Activated CD4-positive, CD25-positive, alpha-beta regulatory T cell treated with anti-CD3 and anti-CD28 coated beads, Interleukin-2, amount 50 U/mL, for 72 hours (primary cell): ENCODE data around the gene VPS51.

Experiments used
- DNase-seq: peaks from one replicate; pipeline ENCODE4 v3.0.0; 2021

The VPS51 gene

DNA sequence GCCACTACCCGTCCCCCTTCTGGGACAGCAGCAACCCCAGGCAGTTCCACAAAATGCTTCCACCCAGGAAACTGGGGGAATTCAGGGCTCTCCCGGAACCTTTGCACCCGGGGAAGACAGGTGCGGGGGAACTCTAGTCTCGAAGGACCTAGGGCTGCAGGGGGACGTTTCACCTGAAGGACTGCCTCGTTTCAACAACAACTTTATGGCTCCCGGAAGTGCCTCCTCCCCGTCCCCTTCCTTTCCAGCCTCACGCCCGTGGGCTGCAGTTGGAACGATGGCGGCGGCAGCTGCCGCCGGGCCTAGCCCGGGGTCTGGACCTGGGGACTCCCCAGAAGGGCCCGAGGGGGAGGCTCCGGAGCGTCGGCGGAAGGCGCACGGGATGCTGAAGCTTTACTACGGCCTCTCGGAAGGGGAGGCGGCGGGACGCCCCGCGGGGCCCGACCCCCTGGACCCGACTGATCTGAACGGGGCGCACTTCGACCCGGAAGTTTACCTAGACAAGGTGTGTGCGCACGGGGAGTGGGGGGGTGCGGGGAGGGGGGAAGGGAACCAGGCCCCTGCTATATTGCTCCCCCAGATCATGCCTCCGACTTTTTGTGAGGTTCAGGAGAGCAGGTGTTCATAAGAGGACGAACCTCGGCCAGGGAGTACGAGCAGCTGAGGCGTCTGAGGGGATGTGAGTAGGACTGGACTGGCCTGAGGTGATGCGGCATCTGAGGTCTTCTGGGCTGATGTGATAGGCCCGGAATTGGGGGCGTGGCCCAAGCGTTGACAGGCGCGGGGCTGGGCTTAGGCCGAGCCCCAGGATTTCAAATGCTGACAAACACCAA, at the start of gene VPS51:
TSS of gene VPS51 (plus strand) at position 241 of the 833 bp plus-strand sequence. CDS start at position 278, 37 bp downstream.
- peak; percentile 85 for DNase-seq

DNA sequence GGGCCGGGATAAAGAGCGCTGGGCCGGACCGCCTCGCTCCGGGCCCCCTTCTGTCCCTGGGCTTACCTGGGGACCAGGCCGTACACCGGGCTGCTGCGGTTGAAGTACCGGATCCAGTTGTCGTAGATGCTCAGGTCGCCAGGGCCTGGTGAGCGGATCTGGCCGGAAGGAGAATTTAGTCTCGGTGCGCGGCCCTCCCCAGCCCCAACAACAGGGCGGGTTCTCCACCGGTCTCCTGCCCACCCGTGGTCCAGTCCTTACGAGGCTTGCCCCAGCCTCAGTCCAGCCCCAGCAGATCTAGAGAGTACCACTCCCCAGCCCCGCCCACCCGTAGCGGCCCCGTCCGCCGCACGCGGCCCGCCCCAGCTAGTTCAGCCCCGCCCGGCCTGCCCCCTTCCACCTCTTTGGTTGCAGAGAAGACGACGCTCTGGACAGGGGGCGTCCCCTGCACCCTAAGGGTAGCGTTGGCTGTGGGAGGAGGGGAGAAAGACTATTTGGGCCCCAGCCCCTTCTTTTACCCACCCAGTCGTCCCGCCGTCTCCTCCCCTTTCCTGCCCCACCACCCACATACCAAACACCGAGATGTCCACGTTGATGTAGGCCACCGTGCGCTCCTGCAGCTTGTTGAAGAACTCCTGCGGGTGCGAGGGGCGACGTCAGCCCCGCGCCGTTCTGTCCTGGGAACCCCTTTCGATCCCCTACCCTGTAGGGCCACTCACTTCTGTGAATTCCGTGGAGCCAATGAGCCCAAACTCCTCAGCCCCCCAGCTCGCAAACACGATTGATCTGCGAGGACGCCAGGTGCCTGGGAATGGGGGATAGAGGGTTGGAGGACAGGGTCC, 48.2 kb upstream of the VPS51 start:
- DNase-seq = peak; percentile 43

DNA sequence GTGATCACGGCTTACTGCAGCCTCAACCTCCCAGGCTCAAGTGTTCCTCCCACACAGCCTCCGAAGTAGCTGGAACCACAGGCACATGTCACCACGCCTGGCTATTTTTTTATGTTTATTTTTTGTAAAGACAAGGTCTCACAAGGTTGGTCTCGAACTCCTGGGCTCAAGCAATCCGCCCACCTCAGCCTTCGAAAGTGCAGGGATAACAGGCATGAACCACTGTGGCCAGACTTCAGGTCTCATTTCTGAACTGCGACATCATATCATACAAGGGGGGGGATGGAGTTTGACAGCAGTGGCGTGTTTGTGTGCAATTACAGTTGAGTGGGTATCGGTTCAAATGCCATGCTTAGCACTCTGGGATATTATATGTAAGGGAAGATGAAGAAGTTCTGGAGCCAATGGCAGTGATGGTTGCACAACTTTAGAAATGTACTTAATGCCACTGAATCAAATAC, 44.6 kb upstream of the VPS51 start:
- DNase-seq = no peak

DNA sequence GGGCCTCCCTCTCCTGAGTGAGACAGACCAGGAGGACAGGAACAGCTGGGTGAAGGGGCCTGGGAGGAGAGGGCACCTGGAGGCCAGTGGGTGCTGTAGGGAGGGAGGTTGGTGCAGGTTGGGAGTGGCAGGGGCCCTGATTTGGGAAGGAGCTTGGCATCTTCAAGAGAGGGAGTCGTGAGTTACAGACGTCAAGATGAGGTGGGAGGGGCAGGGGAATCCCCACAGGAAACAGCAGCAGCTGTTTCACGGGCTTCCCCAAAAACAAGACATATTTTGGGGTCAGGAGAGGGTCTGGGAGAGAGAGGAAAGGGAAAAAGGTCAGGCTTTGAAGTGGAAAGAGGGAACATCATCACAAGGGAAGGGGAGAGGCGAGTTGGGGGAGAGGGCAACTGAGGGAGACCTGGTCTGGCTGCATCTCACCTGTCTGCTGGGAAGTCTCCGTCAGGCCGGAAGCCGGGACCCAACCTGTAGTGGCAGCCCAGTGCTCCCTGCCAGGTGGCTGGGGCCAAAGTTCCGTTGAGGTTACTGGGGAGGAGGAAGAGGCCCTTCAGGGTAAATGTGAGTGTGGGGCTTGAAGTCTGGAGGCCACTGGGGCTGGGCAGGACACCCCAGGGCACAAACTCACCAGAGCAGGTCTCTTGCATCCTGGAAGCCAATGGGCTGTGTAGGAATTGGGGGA, 42.0 kb upstream of the VPS51 start:
- DNase-seq = no peak

DNA sequence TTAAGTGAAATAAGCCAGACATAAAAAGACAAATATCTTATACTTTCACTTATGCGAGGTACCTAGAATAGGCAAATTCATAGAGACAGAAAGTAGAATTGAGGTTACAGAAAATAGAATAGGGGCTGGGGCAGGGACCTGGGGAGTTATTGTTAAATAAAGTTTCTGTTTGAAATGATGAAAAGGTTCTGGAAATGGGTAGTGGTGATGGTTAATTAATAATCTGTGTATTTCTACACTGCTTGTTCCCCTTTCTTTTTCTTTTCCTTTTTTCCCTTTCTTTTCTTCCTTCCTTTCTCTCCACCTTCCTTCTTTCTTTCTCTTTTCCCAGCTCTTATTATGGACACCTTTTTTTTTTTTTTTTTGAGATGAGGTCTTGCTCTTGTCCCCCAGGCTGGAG, 40.5 kb upstream of the VPS51 start:
- DNase-seq = no peak

DNA sequence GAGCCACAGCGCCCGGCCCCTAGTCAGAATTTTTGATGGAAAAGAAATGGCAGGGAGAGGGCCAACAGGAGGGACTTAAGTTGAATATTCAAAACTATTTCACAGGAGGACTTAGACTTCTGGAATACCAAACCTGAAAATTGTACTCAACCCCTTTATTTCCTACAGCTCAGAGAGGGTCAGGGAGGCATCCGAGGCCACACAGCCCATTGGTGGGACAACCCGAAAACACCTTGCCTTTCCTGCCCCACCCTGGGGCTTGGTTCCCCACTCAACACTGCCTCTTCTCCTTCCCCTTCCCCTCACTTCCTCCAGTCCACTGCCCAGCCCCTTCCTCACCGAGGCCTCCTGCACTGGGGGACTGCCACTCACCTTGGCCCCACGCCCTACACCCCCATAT, 39.0 kb upstream of the VPS51 start:
- DNase-seq = no peak

DNA sequence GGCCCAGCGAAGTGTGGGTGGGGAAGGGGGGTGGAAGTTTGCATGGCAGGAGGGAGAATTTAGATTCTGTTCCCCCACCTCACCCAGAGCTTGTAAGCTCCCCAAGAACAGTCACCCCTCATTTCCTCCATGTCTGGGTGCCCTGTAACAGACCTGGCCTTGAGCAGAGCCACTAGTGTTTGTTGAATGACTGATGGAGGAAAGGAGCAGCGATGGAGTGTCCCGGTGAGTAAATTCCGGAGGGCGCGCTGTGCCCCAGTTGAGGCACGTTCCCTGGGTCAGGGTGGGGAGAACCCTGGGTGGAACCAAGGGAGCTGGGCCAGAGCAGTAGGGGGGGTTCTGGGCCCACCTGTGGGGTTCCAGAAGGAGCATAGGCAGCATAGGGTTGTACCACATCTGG, 38.5 kb upstream of the VPS51 start:
- DNase-seq = no peak

DNA sequence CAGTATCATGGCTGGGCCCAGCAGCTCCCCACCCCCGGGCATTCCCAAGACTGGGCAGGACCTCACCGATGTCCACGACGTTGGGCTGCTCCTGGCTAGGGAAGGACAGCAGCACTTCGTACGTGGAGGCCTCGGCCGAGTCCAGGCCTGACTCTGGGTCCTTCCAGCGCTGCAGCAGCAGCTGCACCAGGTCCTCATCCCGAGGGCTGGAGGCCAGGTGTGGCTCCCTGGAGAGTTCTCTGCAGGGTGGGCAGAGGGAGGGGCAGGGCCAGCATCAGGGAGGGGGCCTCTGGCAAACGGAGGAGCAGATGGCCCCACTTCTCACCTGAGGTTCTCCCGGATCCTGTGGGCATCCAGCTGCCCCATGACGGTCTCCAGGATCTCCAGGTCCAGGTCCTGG, 38.0 kb upstream of the VPS51 start:
- DNase-seq = no peak

DNA sequence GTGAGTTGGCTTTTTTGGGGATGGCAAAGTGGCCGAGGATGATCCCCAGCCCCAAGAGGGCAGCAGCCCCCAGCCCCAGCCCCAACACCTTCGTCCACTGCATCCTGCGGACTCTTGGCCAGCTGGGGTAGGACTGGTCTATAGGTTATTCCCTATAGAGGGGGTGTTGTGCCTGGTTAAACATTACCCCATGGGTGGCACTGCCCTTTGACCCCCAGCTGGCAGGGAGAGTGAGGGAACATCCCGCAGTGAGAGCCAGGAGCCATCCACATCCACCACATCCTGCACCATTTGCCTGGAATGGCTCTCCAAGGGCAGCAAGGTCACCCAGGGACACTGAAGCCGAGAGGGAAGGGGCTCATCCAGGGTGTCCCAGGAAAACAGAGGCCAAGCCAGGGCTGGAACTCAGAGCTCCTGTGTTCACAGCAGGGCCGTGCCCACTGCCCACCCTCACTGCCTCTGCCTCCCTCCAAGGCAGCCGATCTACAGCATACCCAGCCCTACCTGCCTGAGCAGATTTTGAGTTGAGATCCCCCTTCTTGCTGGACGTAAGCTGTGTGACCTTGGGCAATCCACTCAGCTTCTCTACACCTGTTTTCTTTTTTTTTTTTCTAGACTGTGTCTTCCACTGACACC, 37.5 kb upstream of the VPS51 start, which contains the start of gene NAALADL1:
TSS of gene NAALADL1 (minus strand) at position 135 of the 636 bp plus-strand sequence. CDS start at position 103, 32 bp downstream.
- DNase-seq = no peak

DNA sequence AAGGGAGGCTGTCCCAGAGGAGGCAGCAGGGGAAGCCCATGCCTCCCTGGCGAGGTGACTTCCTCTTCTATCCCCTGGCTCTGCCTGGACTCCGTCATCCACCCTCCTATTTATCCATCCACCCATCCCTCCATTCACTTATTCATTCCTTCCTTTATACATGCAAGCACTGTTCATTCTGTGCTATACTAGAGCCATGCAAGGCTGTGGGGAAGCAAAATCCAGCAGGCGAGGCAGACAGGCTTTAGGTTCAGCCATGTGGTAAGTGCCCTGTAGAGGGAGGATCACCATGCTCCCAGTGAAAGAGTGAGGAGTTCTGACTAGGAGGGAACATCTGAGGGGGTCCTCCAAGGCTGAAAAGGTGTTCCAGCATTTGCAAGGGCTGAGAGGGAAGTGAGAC, 36.5 kb upstream of the VPS51 start:
- DNase-seq = no peak

DNA sequence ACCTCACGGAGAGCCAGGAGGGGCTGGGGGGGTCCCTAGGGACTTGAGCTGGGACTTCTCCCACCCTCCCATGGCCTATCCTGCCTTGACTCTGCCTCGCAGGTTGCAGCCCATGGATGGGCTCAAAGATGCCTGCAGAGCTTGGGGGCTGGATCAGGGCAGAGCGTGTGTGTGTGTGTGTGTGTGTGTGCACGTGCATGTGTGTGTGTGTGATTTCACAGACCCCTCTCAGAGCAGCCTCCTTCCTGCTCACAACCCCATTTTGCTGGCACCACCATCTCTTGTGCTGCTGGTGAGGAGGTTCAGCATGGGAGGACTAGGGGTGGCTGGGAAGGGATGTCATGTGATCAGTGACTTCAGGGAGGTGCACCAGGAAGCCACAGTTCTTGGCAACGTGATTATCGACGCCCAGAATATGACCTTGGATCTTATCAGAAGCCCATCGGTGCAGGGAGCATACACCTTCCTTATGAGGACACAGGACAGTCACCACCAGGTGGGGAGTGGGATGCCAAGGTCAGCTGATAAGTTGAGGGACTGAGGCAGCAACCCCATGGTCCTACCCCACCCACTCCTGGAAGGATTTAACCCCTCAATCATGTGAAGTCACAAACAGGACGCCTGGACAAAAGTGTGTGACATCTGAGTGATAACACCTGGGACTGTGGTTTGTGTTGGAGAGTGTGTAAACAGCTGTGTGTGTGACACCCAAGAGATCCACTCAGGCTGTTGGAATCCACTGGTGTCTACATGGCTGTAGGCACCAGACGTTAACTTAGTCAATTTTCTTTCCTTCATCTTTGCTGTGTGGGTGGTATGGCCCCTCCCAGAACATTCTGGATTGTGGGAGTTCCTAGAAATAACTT, 35.8 kb upstream of the VPS51 start:
- DNase-seq = no peak

DNA sequence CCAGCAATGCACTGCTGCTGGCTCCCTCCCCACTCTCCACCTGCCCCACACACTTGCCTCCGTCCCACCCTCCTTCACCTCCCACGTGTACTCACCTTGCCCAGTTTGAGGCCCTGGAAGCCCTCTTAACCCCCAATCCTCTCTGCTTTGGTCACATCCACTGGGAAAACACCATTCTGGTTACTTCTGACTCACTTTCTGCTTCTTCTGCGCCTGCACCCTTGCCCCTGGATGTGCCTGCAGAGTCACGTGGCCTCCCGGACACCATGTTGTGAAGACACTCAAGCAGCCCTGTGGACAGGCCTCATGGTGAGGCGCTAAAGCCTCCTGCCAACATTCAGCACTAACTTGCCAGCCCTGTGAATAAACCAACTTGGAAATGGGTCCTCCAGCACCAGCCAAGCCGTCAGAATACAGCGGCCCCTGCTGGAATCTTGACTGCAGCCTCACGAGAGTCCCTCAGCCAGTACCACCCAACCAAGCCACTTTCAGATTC, 35.1 kb upstream of the VPS51 start:
- DNase-seq = no peak

DNA sequence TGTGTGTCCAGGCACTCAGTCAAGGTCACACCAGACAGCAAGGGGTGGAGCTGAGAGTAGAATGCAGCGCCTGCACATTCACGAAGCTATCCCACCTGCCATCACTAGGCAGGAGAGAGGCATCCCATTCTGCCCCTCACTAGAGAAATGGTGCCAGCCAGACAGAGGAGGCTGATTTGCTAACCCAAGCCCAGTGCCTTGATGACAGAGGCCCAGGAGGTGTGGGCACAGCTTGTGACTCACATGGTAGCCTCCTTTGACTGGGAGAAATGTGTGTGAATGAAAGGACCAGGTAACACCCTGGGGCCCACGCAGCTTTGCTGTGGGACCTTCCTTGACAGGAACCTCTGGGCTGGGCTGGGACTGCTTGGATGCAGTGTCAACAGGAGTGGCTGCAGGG, 32.5 kb upstream of the VPS51 start:
- no peak for DNase-seq

DNA sequence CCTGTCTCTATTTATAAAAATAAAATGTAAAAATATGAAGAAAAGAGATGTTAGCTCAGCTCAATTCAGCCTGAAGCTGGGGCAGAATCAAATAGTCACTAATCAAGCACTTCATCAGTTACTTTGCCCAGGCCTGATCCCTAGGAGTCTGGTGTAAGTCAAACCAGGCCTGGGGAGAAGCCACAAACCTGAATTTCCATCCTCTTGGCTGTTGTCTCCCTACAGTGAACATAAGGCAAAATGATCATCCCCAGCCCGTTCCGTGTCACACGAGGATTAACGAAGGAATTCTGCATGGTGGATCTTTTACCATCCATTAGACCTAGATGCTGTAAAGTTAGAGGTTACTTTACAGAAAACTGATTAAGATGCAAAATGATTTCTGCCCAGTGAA, 31.2 kb upstream of the VPS51 start:
- DNase-seq = no peak

DNA sequence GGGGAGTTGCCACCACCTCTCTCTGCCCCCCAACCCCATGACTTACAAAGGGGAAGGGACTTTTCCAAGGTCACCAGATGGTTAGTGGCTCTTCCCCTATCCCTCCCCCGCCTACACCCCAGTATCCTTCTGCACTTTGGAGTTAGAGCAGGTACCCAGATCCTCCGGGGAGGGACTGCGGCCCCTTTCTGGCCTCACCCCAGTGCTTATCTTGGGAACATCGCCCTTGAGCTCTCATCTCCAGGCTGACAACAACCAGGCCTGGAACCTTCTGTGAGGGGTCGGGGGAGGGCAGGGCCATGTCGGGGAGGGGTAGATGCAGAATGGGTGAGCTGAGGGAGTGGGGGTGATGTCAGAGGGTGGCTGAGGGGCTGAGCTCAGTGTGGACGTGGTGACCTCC, 30.2 kb upstream of the VPS51 start:
- DNase-seq = no peak

DNA sequence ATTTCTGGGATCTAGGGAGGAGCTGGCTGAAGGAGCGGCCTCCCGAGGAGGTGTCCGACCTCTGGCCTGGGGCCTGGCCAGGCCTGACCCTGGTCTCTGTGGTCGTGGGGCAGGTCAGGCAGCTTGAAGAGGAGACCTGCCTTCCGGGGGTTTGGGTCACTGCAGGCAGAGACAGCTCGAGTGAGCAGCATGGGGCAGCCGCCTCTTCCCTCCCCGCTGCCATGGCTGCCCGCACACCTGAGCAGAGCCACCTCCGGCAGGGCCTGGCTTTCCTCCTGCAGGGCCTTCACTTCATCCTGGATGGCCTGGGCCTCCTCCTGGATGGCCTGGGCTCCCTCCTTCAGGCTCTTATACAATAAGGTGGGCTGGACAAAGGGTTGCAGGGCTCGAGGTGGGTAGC, 29.7 kb upstream of the VPS51 start:
- DNase-seq = no peak

DNA sequence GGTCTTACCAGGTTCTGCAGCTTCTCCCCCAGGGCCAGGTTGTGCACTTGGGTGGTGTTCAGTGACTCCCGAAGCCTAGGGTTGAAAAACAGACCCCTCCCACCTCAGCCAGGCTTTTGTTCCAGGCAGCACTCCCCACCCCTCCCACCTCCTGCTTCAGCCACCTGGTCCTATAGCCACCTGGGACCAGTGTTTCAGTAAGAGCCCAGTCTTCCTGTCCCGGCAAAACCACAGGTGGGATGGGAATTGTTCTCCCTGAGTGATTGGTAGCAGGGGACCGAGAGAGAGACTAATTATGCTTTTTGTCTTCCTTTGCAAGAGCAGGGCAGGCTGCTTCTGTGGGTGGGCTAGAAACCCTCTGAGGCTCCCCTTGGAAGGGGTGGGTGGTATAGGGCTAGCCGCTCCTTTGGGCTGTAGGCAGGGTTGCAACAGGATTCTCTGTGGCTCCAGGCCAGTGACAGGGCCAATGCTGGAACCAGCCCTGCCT, 29.2 kb upstream of the VPS51 start:
- DNase-seq = no peak

DNA sequence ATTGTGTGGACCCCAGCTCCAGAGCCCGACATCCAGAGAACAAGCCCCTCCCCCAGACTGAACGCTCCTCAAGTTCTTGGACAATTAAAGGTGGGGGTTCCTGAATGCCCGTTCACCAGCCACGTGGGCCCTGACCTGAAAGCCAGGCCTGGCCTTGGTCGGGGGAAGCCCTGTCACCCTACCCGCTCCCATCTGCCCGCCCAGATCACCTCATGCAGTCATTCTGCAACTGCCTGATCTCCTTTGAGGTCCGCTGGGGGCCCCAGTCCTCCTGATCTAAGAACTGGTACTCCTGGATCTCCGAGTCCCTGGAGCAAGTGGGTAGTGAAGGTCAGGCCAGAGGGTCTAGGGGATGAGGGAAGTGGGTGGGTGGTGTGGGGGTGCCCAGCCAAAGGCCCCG, 28.6 kb upstream of the VPS51 start:
- no peak for DNase-seq

DNA sequence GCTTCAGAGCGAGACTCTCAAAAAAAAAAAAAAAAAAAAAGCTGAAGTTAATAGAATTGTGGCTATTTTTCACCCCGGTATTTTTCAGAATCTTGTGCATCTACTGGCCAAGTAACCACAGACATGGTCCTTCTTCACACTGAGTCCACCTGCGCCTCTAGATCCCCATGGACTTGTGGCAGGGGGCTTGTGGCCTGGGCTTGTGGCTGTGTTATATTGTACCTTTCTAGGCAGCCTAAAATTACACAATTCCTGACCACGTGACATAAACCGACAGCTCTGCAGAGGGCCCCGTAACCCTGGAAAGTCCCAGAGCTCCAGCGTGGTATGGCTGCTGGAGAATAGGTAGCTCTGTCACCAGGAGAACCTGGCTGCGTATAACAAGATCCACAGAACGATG, 26.8 kb upstream of the VPS51 start:
- no peak for DNase-seq

DNA sequence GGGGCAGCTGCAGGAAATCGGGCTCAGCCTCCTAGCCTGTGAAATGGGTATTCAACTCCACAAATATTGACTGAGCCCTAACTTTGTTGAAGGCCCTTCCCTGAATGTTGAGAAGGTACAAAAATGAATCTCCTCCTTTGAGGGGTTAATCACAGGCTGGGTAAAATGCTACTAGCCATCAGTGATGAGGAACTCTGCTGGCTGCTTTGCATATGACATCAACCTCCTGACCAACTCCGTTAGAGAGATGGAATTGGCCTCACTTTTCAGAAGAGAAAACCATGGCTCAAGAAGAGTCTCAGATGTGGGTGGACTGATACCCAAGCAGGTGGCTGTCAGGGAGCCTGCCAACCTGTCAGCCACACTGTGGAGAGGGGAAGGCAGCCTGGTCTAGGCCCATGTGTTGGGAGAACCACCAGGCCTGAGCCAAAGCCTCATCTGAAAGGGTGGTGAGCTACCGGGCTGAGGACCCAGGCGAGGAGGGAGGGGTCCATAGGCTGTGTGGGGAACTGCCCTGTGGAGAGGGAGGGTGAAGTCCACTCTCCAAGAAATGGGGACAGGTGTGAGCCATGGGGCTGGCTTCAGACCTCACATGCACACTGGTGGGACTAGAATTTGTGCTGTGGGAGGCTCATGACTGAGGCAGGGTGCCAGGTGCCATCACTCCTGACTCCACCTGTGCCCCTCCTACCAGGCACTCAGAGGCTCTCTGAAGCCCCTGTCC, 23.9 kb upstream of the VPS51 start:
- DNase-seq = no peak

DNA sequence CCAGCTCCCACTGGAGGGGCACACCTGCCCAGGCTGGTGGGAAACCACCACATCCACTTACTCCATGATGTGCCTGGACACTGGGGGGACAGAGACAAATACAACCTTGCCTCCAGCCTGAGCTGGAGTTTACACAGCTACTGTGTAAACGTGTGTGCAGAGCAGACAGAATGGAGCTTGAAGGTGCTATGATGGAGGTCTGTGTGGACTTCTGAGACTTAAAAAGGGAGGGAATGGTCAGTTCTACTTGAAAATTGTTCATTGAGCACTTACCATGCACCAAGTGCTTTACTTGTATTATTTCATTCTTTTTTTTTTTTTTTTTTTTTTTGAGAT, 23.4 kb upstream of the VPS51 start:
- no peak for DNase-seq
